Stimulated activated CD4-positive, alpha-beta T cell treated with anti-CD3 and anti-CD28 coated beads, Interleukin-15, amount 100 ng/mL, for 24 hours (primary cell): ENCODE measurements around the gene PLCH1.

ENCODE experiments used
- DNase-seq: peaks from one replicate; pipeline ENCODE4 v3.0.0-alpha.2; 2020

PLCH1 gene

GRCh38 chr3:155603302-155603701, 141.6 kb downstream of the PLCH1 start:
- DNase-seq = no peak

GRCh38 chr3:155602307-155602706, 142.6 kb downstream of the PLCH1 start:
- DNase-seq = no peak

DNA sequence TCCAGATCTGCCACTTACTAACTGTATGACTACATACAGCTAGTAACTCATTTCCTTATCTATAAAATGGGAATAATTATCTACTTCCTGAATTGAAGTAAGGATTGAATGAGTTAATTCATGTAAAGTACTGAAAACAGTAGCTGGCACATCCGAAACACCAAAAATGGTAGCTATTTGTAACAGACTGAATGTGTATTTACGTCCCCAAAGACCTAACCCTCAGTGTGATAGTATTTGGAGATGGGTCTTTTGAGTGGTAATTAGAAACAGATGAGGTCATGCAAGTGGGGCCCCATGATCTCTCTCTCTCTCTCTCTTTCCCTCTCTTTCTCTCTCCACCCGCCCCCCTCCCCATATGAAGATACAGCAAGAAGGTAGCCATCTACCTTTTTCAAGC, 146.2 kb downstream of the PLCH1 start:
- DNase-seq = no peak

GRCh38 chr3:155596615-155597014, 148.3 kb downstream of the PLCH1 start:
- no peak for DNase-seq

GRCh38 chr3:155595371-155595770, 149.5 kb downstream of the PLCH1 start:
- no peak for DNase-seq

DNA sequence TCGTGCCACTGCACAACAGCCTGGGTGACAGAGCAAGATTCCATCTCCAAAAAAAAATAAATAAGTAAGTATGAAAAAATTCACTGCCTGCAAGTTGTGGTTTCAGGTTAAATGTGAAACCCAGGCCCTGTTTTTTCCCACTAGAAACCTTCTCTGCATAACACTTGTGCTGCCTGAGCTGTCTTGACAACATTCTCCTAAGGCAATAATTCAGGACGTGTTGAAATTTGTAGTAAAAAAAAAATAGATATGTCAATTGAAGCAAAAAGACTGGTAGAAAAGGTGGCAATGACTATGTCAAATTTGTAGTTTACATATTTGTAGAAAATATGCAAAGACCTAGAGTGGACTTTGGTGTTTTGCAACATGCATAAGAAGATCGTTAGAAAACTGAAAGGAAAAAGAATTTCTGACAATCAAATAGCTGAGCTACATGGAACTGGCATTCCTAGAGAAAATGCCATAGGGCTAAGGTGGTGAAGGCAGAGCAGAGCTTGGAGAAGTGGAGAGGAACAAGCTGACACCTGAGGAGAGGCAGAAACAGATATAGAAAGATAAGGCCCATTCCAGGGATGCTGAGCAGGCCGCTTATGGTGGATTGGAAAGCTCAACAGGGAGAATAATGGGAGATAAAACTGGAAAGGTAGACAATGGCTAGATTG, 150.2 kb downstream of the PLCH1 start:
- no peak for DNase-seq

GRCh38 chr3:155587581-155587980, 157.3 kb downstream of the PLCH1 start:
- no peak for DNase-seq

- no peak for DNase-seq
Measured at GRCh38 chr3:155585384-155585783, 159.5 kb downstream of the PLCH1 start.

GRCh38 chr3:155581579-155581978, 163.3 kb downstream of the PLCH1 start:
- DNase-seq = peak; percentile 10

DNA sequence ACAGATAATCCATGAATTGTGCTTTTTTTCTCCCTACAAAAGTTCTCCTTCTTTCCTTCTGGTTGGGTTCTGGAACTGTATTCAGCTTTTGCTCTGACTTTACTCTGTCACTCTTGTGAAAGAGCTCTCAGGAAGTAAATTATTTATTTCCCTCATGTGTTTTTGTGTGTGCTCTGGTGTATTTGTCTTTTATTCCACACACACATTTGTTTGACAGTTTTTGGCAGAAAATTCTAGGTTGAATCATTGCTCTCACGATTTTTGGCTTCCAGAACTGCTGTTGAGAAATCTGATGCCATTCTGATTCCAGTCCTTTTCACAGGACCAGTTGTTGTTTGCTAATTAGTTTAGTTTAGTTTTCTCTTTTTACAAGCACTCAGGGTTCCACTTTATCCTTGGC, 172.8 kb downstream of the PLCH1 start:
- no peak for DNase-seq

- DNase-seq = no peak
Measured at GRCh38 chr3:155568295-155568694, 176.6 kb downstream of the PLCH1 start.

GRCh38 chr3:155560594-155560993, 184.3 kb downstream of the PLCH1 start:
- DNase-seq = no peak

- DNase-seq = no peak
Measured at GRCh38 chr3:155560135-155560534, 184.7 kb downstream of the PLCH1 start.

- DNase-seq = no peak
Measured at GRCh38 chr3:155556531-155556930, 188.3 kb downstream of the PLCH1 start.

- DNase-seq = no peak
Measured at GRCh38 chr3:155555479-155556060, 189.3 kb downstream of the PLCH1 start.

- DNase-seq = no peak
Measured at GRCh38 chr3:155554777-155555451, 190.0 kb downstream of the PLCH1 start.

DNA sequence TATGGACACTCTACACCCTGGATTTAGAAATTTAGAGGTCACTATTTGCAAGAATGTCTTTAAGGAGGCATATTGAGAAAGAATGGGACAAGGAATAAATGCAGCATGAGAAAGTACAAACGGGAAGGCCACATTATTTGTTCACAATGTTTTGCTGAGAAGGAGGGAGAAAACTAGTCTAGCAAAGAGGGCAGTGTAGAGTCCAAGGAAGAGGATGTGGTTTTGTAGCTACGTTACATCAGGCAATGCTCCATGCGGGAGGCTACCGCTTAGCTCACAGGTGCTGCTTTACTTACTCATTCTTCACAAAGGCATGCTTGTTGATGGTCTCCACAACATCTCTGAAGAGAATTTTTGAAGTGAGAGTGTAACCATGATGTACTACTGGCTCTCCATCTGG, 191.1 kb downstream of the PLCH1 start:
- no peak for DNase-seq

GRCh38 chr3:155553326-155553725, 191.5 kb downstream of the PLCH1 start:
- DNase-seq = no peak

- no peak for DNase-seq
Measured at GRCh38 chr3:155550391-155550790, 194.5 kb downstream of the PLCH1 start.

- DNase-seq = no peak
Measured at GRCh38 chr3:155549087-155549486, 195.8 kb downstream of the PLCH1 start.

DNA sequence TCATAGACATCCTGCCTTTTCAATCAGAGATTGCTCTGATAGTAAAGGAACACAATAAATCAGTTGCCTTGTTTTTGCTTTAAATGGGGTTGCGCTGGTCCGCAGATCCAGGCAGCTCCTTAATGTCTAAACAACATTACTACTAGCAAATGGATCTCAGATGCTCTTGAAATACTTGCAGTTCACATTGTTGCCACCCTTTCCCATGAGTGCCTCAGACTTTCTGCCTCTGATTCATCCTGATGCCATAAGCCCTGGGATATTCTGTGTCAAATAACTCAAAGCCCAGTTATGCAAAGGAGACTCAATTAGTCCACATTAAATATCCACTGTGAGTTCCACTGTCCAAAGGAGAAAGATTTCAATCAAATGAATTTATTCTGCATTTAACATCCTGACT, 196.7 kb downstream of the PLCH1 start:
- no peak for DNase-seq

DNA sequence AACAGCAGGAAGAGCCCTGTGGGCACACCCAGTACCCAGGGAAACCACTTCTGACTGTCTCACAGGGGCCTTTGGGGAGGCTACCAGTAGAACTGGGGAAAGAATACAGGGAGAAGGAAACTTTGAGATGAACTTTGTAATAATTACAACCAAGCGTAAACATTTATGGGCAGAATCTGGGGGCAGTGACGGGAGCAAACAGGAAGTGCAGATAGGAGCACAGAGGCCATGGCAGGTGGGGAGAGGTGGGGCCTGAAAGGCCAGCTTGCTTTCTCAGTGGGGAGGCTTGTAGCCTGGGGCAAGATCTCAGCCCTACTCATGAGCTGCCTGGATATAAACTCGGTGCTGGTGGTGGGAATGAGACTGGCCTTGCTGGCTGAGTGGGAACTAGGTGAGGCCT, 209.8 kb downstream of the PLCH1 start:
- no peak for DNase-seq

GRCh38 chr3:155528579-155528978, 216.3 kb downstream of the PLCH1 start:
- DNase-seq = no peak

DNA sequence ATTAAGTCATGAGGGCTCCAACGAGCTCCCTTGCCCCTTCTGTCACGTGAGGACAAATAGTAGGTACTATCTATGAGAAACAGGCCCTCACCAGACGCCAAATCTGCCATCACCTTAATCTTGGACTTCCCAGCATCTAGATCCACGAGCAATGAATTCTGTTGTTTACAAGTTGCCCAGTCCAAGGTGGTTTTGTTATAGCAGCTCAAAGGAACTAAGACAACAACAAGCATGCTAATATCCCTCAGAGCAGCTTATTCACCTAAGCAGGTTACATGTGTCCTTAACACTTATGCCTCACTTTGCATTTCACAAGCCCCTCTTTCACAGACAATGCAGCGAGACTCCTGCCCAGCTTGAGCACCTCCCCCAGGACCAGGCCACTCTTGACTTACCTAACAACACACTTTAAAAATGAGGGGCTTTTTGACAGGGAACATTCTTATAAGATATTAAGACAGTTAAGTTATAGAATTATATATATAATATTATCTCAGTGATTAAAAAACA, 219.5 kb downstream of the PLCH1 start:
- DNase-seq = no peak
